ENCODE data around the gene FA2H.
A peak's percentile ranks its signal among the peaks of the same experiment; 100 is the strongest.
"Not testable (repeated sequence)": the region's sequence is repeated elsewhere in the genome, so short reads cannot be mapped to it uniquely, and the experiment has no call there.

Gene FA2H

GRCh38 chr16:74769586-74770190 is 4.9 kb downstream of the FA2H start:
- DNase-seq: no peak

GRCh38 chr16:74768239-74768638 is 6.4 kb downstream of the FA2H start:
- DNase-seq: no peak

GRCh38 chr16:74767749-74768148 is 6.9 kb downstream of the FA2H start:
- DNase-seq: no peak

- no peak for DNase-seq
These were observed 7.9 kb downstream of the FA2H start for GRCh38 chr16:74766729-74767128.

- DNase-seq: not testable (repeated sequence)
These were observed 10.4 kb downstream of the FA2H start for GRCh38 chr16:74764184-74764583.

- no peak for DNase-seq
These were observed 13.0 kb downstream of the FA2H start for GRCh38 chr16:74761665-74762064.

DNA sequence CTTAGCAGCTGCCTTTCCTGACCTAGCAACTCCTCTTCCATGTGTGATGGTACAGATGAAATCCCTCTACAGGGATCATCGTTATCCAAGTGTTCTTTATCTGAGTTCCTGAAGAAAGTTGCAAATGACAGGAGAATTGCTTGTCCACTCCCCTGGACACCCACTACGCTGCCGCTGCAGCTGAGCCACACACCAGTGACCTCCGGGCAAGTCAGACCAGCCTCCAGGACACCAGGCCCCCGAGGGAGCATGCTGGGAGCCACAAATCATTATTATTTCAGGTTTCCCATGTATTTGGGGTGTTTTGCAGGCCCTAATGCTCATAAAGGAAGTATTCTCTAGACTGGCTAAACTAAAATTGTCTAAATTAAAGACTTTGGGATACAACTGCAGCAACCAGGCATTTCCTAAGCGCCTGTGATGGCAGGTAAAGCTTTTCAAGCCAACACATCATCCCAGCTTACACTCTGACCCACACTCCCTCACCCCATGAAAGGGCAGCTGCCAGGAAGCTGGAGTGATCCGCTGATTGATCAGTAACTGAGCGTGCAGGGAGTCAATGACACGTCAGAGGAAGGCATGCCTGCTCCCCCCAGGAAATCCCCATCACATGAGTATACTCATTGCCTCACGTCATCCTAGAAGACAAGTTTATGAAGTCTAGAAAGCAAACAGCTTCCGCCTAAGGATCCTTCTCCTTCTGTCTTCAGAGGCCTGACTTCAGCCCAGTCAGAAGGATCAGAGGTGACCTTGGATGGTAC is 14.4 kb downstream of the FA2H start:
- peak; percentile 26 for DNase-seq

- no peak for DNase-seq
These were observed 15.1 kb downstream of the FA2H start for GRCh38 chr16:74759564-74759963.

- no peak for DNase-seq
These were observed 15.8 kb downstream of the FA2H start for GRCh38 chr16:74758801-74759200.

DNA sequence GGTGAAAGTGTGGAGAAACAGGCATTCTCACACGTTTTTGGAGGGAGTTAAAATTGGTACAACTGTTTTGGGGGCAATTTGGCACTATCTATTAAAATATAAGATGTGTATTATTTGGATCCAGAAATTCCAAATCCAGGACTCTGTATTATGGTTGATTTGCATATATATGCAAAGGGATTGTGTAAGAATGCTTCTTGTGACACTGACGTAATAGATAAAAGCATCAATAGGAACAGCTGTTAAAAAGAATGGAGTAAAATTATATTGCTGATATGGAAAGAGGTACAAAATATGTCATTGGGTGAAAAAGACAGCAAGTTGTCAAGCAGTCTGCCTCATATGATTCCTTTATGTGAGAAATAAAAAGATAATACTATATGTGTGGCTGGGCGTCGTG is 17.3 kb downstream of the FA2H start:
- no peak for DNase-seq

DNA sequence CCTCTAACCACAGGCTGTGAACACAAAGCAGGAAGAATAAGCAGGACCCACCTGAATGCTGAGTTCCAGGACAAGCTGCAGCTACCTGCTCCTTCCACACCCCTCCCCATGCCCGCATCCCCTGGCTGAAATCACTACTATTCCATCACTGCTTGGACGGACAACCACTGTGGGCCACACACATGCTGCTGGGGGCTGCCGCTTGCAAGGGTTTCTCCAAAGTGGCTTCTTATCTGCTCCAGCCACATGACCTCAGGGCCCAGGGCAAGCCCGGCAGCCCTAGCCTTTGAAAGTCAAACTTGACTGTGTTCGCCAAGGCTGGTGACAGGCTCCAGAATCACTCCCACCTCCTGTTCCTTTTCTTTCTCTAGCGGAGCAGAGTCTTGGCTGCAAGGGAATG is 18.4 kb downstream of the FA2H start:
- no peak for DNase-seq

- DNase-seq: no peak
These were observed 21.4 kb downstream of the FA2H start for GRCh38 chr16:74753180-74753579.

DNA sequence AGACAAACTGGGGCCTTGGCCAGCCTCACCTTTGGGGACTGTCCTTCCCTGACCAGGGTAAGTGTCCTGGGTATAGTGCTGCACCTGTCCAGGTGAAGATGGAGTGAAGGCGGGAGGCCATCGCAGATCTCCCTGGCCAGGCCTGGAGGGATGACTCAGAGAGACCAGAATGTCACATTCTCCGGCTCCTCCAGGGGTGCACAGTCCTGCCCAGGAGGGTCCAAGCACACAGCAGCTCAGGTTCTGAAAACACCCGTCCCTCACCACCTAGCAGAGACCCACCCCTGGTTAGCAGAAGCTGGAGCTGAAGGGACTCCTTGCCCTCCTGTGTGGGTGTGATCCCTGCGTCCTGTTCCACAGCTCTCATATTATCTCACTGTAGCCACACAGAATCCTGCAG is 21.9 kb downstream of the FA2H start:
- DNase-seq: no peak

GRCh38 chr16:74752258-74752657 is 22.4 kb downstream of the FA2H start:
- no peak for DNase-seq

GRCh38 chr16:74751658-74752057 is 23.0 kb downstream of the FA2H start:
- DNase-seq: no peak

DNA sequence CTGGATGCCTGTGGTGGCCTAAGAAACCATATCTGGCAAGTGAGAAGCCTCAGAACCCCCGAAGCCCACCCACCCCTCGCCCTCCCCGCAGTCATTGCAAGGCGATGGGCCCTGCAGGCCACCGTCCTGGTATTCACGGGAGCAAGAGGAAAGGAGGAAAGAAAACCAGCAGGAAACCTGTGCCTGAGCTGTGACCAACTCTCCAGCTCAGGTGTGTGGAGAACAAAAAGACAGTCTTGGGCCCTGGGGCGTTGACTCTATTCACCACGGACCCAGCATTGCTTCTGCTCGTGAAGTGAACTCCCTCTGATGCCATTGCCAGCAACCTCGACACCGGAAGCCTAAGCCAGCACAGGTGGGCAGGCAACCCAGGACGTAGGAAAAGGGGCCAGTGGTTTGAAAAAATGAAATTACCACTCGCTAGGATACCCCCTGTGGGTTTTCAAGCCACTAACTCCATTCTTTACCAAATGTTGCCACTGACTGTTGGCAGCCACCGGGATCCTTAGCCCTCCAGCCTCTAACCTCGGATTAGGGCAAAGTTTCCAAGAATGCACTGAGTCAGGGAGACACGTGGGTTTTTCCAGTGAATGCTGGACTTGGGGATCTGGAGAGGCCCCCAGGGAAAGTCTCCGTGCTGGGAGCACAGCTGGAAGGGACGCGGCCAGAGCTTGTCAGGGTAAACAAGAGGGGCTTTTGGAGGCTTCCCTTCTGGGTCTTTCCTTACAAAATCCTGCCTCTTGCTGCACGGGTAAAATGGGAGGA is 25.1 kb downstream of the FA2H start:
- peak; percentile 58 for DNase-seq

DNA sequence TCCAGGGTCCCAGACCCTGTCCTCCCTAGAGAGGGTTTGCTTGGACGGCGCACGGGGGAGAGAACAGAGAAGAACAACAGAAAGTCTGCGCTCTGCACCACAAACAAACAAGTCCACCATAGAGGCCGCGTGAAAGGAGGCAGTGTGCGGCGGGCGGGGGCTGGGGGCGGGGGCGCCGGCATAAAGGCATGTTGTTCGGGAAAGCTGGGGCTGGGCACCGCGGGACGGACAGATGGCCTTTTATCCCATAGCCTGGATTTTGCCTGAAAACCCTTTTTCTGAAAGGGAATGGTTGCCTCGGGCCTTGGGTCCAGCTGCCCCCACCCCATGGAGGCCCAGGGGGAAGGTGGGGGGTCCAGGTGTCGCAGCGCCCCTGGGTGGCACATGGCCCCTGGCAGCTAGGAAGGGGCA is 26.0 kb downstream of the FA2H start:
- no peak for DNase-seq

GRCh38 chr16:74747716-74748615 is 26.7 kb downstream of the FA2H start:
- DNase-seq: no peak

- DNase-seq: no peak
These were observed 28.7 kb downstream of the FA2H start for GRCh38 chr16:74745926-74746325.

DNA sequence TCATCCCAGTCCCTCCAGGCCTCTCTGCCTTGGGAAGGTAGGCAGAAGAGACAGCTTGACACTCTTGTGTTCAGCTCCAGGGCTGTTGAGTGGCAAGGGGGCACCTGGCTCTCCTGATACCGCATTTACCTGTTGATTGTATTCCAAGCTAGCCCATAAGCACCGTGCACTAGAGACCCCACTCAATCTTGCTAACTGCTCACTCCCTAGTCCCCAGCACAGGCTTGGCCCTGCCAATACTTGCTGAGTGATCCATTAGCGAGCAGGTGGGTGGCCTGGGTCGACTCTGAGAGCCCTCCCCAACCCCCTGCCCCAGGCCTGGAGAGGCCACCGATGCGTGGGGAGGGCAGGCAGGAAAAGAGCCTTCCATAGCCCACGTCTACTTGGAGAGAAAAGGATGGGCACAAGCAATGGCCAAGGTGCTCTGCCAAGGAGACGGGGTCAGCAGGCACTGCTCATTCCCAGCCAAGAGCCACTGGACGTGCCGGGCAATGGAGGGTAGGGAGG is 29.5 kb downstream of the FA2H start:
- DNase-seq: no peak

DNA sequence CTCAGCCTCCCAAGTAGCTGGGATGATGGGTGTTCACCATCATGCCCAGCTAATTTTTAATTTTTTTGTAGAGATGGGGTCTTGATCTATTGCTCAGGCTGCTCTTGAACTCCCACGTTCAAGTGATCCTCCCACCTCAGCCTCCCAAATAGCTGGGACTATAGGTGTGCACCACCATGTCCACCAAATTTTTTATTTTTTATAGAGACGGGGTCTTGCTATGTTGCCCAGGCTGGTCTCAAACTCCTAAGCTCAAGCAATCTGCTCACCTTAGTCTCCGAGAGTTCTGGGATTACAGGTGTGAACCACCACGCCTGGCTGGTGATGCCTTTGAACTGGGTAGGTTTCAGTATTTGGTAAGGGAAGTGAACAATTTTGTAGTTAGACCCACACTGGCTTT is 30.1 kb downstream of the FA2H start:
- DNase-seq: no peak

GRCh38 chr16:74743668-74744299 is 30.8 kb downstream of the FA2H start:
- peak; percentile 22 for DNase-seq
